ENCODE results near the gene OPRPN.

OPRPN gene, protein sequence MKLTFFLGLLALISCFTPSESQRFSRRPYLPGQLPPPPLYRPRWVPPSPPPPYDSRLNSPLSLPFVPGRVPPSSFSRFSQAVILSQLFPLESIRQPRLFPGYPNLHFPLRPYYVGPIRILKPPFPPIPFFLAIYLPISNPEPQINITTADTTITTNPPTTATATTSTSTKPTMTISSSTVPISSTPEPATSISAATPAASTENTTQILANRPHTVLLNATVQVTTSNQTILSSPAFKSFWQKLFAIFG

DNA sequence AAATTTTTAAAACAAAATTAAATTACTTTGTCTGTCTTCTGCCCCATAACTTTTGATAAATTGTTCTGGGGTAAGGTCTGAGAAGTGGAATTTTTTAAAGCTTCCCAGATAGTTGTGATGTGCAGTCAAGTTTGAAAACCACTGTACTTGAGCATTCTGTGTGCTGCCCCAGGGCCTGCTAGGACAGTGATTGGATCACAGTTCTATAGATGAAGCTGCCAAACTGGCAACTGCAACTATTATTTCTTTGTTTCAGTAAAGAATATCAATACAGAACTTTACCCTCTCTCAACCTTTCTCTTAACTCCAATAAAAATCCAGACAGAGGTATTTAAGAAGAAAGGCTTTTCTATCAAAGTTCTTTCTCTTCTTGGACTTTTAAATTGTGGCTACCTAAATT is at the start of gene OPRPN:
TSS of gene OPRPN (plus strand) at position 361 of the 400 bp plus-strand sequence. CDS start 1,346 bp downstream, outside the sequence.
- DNase-seq (ENCODE audit: low read depth) = no peak

- no peak for DNase-seq (ENCODE audit: low read depth)
These were observed 41.6 kb upstream of the OPRPN start for GRCh38 chr4:70356185-70356584.

DNA sequence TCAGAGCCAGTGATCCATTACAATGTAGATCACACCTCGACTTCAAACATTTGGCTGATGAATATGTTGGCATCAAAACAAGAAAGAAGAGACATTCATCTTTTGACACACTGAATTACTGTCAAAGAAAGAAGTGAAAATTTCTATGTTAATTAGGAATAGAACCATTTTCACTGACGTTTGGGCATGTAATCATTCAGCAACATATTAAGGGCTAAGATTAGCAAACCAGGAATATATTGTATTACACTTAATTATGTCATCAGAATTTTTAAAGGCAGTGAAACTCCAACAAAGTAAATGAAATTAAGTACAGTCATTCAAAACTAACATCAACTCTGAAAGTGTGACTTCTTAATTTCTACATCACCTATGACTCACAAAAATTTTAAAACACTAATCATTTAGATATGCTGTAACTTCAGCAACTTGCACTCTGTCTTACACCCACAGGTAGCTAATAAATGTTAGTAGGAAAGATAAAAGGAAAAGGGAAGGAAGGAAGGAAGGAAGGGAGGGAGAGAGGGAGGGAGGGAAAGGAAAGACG is 38.6 kb upstream of the OPRPN start:
- no peak for DNase-seq (ENCODE audit: low read depth)

DNA sequence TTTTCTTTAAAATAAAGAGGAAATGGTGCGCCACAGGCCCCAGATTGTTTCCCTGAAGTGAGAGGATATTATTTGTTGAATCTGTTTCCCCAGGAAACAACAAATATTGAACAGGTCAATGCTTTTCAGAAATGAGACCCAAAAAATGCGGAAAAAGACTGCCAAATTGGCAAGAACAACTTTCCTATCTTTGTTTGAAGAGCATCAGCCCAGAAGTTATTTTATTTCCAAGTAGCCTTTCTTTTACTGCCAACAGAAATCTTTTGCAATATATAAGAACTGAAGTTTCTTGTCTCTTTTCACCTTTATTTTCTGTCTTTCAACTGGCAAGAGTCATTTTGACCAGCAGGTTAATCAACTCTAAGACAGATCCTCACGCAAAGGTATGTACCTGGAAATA is 37.3 kb upstream of the OPRPN start, which contains the start of gene SMR3A:
TSS of gene SMR3A (plus strand) at position 301 of the 400 bp plus-strand sequence. CDS start 1,356 bp downstream, outside the sequence.
- no peak for DNase-seq (ENCODE audit: low read depth)

DNA sequence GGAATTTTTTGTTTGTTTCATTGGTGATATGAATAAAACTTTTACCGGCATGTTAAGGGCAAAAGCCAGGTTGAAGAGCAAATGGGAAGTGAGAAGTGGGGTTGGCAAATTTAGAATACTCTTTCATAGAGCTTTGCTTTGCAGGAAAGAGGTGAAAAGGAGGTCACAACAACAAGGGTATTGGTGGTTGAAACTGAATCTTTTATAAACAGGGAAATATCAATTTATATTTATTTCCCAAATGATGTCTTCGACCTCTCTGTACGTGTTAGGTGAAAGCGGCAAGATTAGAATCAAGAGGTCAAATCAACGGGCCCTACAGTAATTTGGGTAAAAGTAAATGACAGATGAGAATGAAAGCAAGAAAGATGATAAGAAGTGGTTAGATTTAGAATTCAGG is 33.7 kb upstream of the OPRPN start:
- DNase-seq (ENCODE audit: low read depth) = no peak

- peak; percentile 4 for DNase-seq (ENCODE audit: low read depth)
These were observed 32.3 kb upstream of the OPRPN start for GRCh38 chr4:70365479-70365878.

GRCh38 chr4:70367813-70368212 is 29.9 kb upstream of the OPRPN start:
- no peak for DNase-seq (ENCODE audit: low read depth)

DNA sequence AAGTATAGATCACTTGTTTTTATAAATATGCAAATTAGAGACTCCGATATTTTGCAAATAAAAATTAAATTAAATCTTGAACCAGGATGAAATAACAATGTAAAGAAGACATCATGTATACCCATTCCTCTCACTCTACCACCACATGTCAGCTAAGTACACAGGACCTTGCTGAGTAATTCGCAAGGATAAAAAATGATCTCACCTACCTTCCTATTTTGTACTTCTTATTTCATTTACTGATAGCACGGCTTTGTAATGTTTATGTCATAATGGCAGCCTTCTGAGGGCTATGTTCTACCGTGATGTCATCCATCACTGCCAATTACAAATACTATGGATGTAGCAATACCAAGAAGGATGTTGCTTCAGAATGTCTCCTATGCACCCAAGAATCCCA is 25.8 kb upstream of the OPRPN start:
- no peak for DNase-seq (ENCODE audit: low read depth)

DNA sequence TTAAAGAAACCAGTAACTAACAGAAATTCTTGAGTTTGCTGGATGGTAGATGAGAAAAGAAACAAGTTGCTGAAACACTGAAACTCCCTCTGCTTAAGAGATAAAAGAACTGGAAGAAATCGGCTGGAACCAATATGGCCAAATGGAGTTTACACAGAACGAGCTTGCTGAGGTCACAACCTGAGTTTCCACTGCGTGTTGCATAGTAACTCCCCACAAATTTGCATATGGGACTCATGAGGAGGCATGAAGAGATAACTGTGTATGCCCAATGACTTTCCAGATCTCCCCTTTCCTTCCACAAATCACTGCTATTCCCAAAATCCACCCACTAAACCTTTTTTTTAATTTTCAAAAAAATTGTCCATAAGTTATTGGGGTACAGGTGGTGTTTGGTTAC is 25.0 kb upstream of the OPRPN start:
- DNase-seq (ENCODE audit: low read depth) = no peak

DNA sequence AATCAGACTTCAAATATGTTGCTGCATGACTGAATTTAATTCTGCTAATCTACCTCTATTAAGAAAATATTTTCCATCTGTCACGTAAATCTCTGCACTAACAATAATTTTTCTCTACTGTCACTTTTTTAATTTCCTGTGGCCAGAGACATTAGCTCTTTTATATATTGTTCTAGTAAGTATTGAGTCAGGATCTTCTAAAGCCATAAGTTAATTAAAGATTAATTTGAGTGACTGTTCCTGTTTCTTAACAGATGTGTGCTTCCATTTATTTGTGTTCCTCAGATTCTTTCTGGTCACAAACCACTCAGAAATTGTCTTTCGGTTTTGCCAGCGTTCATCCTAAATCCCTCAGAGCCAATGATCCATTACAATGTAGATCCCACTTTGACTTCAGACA is 17.2 kb upstream of the OPRPN start:
- no peak for DNase-seq (ENCODE audit: low read depth)

DNA sequence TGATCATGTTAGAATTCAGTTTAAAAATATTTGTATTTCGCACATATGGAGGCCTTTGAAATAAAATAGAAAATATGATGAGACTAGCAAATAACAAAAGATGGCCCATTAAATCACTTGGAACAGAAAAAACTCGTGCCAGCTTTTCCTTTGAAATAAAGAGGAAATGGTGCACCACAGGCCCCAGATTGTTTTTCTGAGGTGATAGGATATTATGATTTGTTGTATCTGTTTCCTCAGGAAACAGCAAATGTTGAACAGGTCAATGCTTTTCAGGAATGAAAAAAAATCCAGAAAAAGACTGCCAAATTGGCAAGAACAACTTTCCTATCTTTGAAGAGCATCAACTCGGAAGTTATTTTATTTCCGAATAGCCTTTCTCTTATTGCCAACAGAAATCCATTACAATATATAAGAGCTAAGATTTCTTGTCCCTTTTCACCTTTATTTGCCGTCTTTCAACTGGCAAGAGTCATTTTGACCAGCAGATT is 15.0 kb upstream of the OPRPN start, which contains the start of gene SMR3B:
TSS of gene SMR3B (plus strand) at position 441 of the 491 bp plus-strand sequence. CDS start 1,380 bp downstream, outside the sequence.
- DNase-seq (ENCODE audit: low read depth) = no peak

GRCh38 chr4:70392057-70392776 is 5.5 kb upstream of the OPRPN start:
- DNase-seq (ENCODE audit: low read depth) = no peak

GRCh38 chr4:70399319-70399718 is 1.6 kb downstream of the OPRPN start:
- DNase-seq (ENCODE audit: low read depth) = no peak

DNA sequence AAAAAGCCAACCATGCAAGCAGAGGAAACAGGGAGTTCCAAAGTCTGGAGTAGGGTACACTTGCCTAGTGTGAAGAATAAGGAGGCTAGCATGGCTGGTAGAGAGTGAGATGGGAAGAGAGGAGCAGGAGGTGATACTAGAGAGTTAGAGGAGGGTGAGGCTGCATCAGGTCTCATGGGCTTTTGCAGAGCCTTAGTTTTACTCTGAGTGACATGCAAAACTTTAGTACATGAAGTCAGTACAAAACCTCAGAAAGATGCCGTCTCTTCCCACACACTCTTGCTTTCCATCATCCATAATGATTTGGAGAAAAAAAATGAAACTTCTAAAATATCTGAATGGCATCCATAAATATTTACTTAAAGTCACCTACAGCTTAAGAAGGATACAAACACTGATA is 5.0 kb downstream of the OPRPN start:
- DNase-seq (ENCODE audit: low read depth) = no peak

DNA sequence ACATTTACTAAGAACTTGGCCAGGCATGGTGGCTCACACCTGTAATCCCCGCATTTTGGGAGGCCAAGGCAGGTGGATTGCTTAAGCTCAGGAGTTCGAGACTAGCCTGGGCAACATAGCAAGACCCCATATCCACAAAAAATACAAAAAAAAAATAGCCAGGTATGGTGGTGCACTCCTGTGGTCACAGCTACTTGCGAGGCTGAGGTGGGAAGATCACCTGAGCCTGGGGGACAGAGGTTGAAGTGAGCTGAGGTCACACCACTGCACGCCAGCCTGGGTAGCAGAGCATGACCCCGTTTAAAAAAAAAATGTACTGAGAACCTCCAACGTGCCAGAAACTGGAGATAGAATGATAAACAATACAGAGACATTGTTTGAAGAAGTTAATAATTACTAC is 8.0 kb downstream of the OPRPN start:
- no peak for DNase-seq (ENCODE audit: low read depth)

DNA sequence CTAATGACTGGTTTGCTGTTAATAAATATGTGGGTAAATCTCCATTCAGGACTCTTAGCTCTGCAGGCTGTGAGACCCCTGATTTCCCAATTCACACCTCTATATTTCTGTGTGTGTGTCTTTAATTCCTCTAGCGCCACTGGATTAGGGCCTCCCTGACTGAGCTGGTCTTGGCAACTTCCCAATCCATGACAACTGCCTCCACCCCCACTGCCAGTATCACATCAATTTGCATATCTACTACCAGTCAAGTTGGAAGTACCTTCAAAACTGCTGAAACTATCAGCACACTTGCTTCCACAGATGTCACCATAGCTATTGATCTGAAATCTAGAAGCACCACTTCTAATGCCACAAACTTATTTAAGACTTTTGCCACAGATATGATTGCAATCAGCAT is 27.6 kb downstream of the OPRPN start:
- DNase-seq (ENCODE audit: low read depth) = no peak

GRCh38 chr4:70426789-70427188 is 29.0 kb downstream of the OPRPN start:
- no peak for DNase-seq (ENCODE audit: low read depth)

DNA sequence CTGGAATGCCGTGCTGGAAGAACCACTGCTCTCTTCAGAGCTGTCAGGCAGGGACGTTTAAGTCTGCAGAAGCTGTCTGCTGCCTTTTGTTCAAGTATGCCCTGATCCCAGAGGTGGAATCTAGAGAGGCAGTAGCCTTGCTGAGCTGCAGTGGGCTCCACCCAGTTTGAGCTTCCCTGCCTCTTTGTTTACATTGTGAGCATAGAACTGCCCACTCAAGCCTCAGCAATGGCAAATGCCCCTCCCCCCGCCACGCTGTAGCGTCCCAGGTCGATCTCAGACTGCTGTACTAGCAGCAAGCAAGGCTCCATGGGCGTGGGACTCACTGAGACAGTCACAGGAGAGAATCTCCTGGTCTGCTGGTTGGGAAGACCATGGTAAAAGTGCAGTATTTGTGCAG is 39.5 kb downstream of the OPRPN start:
- DNase-seq (ENCODE audit: low read depth) = no peak

- no peak for DNase-seq (ENCODE audit: low read depth)
These were observed 44.7 kb downstream of the OPRPN start for GRCh38 chr4:70442474-70442873.

DNA sequence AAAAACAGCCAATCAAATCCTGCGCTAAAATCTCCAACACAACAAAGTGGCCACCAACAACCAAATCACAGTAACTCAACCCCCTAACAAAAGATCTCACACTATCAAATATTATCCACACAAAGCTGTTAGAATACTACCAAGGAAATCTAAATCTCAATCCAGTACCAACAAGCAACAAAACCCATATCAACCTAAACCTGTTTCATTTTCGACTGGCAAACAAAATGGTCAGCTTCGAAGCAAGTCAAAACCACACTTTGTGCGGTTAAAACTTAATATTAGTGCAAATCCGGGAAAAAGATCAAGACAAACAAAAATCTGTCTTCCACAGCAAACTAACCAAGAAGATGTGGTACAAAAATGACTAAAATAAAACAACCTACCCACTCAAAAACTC is 45.6 kb downstream of the OPRPN start:
- no peak for DNase-seq (ENCODE audit: low read depth)

DNA sequence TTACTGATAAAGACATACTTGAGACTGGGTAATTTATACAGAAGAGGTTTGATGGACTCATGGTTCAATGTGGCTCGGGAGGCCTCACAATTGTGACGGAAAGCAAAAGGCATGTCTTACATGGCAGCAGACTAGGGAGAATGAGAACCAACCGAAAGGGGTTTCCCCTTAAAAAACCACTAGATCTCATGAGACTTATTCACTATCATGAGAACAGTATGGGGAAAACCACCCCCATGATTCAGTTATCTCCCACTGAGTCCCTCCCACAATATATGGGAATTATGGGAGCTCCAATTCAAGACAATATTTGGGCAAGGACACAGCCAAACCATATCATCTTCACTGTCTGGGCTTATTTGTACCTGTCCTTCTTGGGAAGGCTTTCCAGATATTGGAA is 51.5 kb downstream of the OPRPN start:
- DNase-seq (ENCODE audit: low read depth) = no peak

DNA sequence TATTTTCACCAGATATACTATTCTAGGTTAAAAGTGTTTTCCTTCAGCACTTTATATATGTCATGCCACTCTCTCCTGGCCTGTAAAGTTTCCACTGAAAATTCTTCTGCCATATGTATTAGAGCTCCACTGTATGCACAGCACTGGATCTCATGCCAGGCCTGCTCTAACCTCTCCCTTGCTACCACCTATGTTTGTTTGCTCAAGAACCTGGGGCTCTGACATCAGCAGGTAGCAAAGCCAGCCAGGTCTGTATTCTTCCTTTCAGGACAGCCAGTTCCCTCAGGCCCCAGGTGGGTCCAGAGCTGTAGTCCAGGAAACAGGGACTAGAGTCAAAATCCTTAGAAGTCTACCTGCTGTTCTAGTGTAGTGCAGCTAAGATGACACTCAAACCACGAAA is 55.2 kb downstream of the OPRPN start:
- DNase-seq (ENCODE audit: low read depth) = no peak
